ENCODE results near the gene TSFM.

The TSFM gene

GRCh38 chr12:57750561-57751431, 31.8 kb upstream of the TSFM start:
- Histone ChIP-seq H3K4me1 (ENCODE audit: control insufficient read depth, insufficient read depth, low read length) (peaks cover 25% of the 10 kb centered on the region), H3K27me3 (replicated peaks; ENCODE audit: control insufficient read depth, insufficient read depth, low read length) (peaks cover 4% of the 10 kb centered on the region)
- DNase-seq (ENCODE audit: low read depth), result no peak

GRCh38 chr12:57751432-57751787, 31.2 kb upstream of the TSFM start:
- Histone ChIP-seq H3K4me3 (ENCODE audit: low read length) (peak overlapping the region; percentile 93), H3K27me3 (replicated peaks; ENCODE audit: control insufficient read depth, insufficient read depth, low read length) (peaks cover 5% of the 10 kb centered on the region), H3K9me3 (ENCODE audit: control insufficient read depth, low read length) (no peaks in the 10 kb centered on the region), H3K36me3 (ENCODE audit: control insufficient read depth, insufficient read depth, low read length, severe bottlenecking) (peaks cover 41% of the 10 kb centered on the region), H3K4me1 (ENCODE audit: control insufficient read depth, insufficient read depth, low read length) (peaks cover 22% of the 10 kb centered on the region), H3K9ac (ENCODE audit: low read length) (peak overlapping the region; percentile 92)
- DNase-seq (ENCODE audit: low read depth), result no peak

More at GRCh38 chr12:57750561-57751431, 31.8 kb upstream of the TSFM start:
- Histone ChIP-seq H3K4me3 (ENCODE audit: low read length) (peak overlapping the region; percentile 93), H3K9ac (ENCODE audit: low read length) (peak overlapping the region; percentile 92), H3K36me3 (ENCODE audit: control insufficient read depth, insufficient read depth, low read length, severe bottlenecking) (peaks cover 45% of the 10 kb centered on the region), H3K9me3 (ENCODE audit: control insufficient read depth, low read length) (no peaks in the 10 kb centered on the region)

GRCh38 chr12:57751788-57752667, 30.6 kb upstream of the TSFM start, which contains the start of gene CDK4:
Gene CDK4, minus strand, starts transcription at chr12:57752310. Its CDS starts 593 bp downstream, at chr12:57751717.
- peaks cover 11% of the 10 kb centered on the region for H3K27me3 ChIP-seq (replicated peaks; ENCODE audit: control insufficient read depth, insufficient read depth, low read length)
- H3K9ac ChIP-seq (ENCODE audit: low read length), result peak within 1 kb of the TSS; percentile 92
- H3K9me3 ChIP-seq (ENCODE audit: control insufficient read depth, low read length), result no peaks in the 10 kb centered on the region
- DNase-seq (ENCODE audit: low read depth), result peak; percentile 99
- peaks cover 20% of the 10 kb centered on the region for H3K4me1 ChIP-seq (ENCODE audit: control insufficient read depth, insufficient read depth, low read length)
- peaks cover 35% of the 10 kb centered on the region for H3K36me3 ChIP-seq (ENCODE audit: control insufficient read depth, insufficient read depth, low read length, severe bottlenecking)
- peak within 1 kb of the TSS; percentile 93 for H3K4me3 ChIP-seq (ENCODE audit: low read length)

DNA sequence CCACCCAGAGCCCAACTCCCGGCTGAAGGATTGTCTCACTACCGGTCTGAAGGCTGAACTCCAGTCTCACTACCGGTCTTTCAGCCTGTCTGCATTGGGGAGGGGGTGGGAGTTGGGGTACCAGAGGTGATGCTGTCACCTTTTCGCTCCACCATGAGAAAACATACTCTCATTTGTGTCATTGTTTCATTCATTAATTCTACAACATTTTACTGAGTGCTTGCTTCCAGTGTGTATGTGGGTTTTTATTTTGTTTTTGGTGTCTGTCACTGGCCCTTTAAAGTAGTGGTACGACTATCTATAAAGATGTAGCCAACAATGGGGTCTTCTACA, 30.0 kb upstream of the TSFM start:
- H3K9me3 ChIP-seq (ENCODE audit: control insufficient read depth, low read length), result no peaks in the 10 kb centered on the region
- no peak for DNase-seq (ENCODE audit: low read depth)
- peaks cover 11% of the 10 kb centered on the region for H3K27me3 ChIP-seq (replicated peaks; ENCODE audit: control insufficient read depth, insufficient read depth, low read length)
- peak overlapping the region; percentile 93 for H3K4me3 ChIP-seq (ENCODE audit: low read length)
- peaks cover 20% of the 10 kb centered on the region for H3K4me1 ChIP-seq (ENCODE audit: control insufficient read depth, insufficient read depth, low read length)
- H3K9ac ChIP-seq (ENCODE audit: low read length), result peak overlapping the region; percentile 61
- peaks cover 29% of the 10 kb centered on the region for H3K36me3 ChIP-seq (ENCODE audit: control insufficient read depth, insufficient read depth, low read length, severe bottlenecking)

GRCh38 chr12:57753756-57754337, 28.7 kb upstream of the TSFM start:
- Histone ChIP-seq H3K4me1 (ENCODE audit: control insufficient read depth, insufficient read depth, low read length) (peaks cover 20% of the 10 kb centered on the region), H3K4me3 (ENCODE audit: low read length) (no peak overlapping the region), H3K9me3 (ENCODE audit: control insufficient read depth, low read length) (no peaks in the 10 kb centered on the region), H3K27me3 (replicated peaks; ENCODE audit: control insufficient read depth, insufficient read depth, low read length) (peaks cover 11% of the 10 kb centered on the region), H3K36me3 (ENCODE audit: control insufficient read depth, insufficient read depth, low read length, severe bottlenecking) (peaks cover 17% of the 10 kb centered on the region), H3K9ac (ENCODE audit: low read length) (no peak overlapping the region)
- DNase-seq (ENCODE audit: low read depth), result no peak

DNA sequence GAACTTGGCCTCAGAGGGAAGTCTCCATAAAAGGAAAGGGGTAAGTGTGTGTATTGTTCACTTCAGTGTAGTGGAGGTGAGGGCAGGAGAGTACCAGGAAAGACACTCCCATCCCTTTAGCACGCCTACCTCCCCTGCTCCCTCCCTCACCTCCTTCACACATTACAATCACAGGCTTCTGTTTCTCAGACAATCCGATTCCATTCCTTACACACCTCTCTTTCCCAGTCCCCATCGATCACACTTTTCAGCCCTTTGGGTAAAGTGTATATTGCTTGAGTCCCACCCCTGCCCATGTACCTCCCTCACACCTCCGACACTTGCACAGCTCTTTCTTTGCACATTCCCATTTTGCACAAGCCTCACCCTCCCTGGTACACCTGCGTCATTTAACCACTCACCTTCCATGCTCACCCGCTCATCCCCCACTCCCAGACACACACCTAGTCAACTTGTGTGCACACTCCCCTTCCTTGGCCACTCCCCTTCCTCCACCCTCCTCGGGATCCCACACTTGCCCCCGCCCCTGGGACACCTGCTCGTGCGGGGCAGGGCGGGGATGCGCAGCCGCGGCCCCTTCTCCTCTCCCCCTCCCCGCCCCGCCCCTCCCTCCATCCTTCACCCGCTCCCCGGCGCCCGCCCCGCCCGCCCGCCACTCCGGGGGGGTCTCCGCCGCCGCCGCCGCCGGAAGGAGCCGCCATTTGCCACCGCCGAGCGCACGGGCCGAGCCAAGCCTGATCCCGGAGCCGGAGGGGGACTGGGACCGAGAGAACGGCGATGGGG, 28.0 kb upstream of the TSFM start, which contains the start of gene MARCHF9:
Gene MARCHF9 (plus strand): TSS at position 693 of the 783 bp plus-strand sequence. CDS start 426 bp downstream, outside the sequence.
- Histone ChIP-seq H3K4me1 (ENCODE audit: control insufficient read depth, insufficient read depth, low read length) (peaks cover 20% of the 10 kb centered on the region), H3K4me3 (ENCODE audit: low read length) (peak within 1 kb of the TSS; percentile 69), H3K36me3 (ENCODE audit: control insufficient read depth, insufficient read depth, low read length, severe bottlenecking) (peaks cover 10% of the 10 kb centered on the region), H3K9me3 (ENCODE audit: control insufficient read depth, low read length) (no peaks in the 10 kb centered on the region), H3K27me3 (replicated peaks; ENCODE audit: control insufficient read depth, insufficient read depth, low read length) (peaks cover 11% of the 10 kb centered on the region), H3K9ac (ENCODE audit: low read length) (no peak within 1 kb of the TSS)
- DNase-seq (ENCODE audit: low read depth), result peak; percentile 47

- peaks cover 11% of the 10 kb centered on the region for H3K27me3 ChIP-seq (replicated peaks; ENCODE audit: control insufficient read depth, insufficient read depth, low read length)
- no peaks in the 10 kb centered on the region for H3K9me3 ChIP-seq (ENCODE audit: control insufficient read depth, low read length)
- H3K9ac ChIP-seq (ENCODE audit: low read length), result no peak overlapping the region
- peaks cover 8% of the 10 kb centered on the region for H3K36me3 ChIP-seq (ENCODE audit: control insufficient read depth, insufficient read depth, low read length, severe bottlenecking)
- H3K4me1 ChIP-seq (ENCODE audit: control insufficient read depth, insufficient read depth, low read length), result peaks cover 20% of the 10 kb centered on the region
- no peak for DNase-seq (ENCODE audit: low read depth)
- no peak overlapping the region for H3K4me3 ChIP-seq (ENCODE audit: low read length)
These were observed 27.5 kb upstream of the TSFM start for GRCh38 chr12:57755194-57755453.

DNA sequence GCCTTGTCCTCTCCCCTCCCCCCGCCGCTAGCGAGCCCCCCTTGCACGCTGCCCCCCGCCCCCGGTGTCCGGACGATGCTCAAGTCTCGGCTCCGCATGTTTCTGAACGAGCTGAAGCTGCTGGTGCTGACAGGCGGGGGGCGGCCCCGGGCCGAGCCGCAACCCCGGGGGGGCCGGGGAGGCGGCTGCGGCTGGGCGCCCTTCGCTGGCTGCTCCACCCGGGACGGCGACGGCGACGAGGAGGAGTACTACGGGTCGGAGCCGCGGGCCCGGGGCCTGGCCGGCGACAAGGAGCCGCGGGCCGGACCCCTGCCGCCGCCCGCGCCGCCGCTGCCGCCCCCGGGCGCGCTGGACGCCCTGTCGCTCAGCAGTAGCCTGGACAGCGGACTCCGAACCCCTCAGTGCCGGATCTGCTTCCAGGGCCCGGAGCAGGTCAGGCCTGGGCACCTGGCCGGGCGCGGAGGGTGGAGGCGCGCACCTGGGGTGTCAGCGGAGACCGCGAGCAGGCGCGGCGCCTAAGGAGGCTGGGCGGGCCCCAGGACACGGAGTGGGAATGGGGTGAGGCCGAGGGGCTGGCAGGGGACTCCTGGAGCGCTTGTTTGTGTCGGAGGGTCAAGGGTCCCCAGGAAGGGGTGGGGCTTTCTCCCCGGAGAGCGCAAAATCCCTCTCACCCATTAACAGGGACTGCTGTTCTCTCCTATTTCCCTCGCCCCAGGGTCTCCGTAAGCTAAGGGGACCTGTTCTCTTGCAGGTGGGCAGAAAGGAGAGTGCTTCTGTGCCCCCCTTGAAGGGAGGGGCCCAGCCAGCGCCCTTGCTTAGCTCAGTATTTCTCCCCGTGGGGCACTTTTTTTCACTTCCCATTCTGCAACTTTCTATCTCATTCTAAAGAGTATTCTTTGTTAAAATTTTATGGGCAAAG, 26.9 kb upstream of the TSFM start:
- peaks cover 2% of the 10 kb centered on the region for H3K36me3 ChIP-seq (ENCODE audit: control insufficient read depth, insufficient read depth, low read length, severe bottlenecking)
- H3K4me1 ChIP-seq (ENCODE audit: control insufficient read depth, insufficient read depth, low read length), result peaks cover 17% of the 10 kb centered on the region
- peak; percentile 53 for DNase-seq (ENCODE audit: low read depth)
- H3K4me3 ChIP-seq (ENCODE audit: low read length), result peak overlapping the region; percentile 67
- no peak overlapping the region for H3K9ac ChIP-seq (ENCODE audit: low read length)
- peaks cover 11% of the 10 kb centered on the region for H3K27me3 ChIP-seq (replicated peaks; ENCODE audit: control insufficient read depth, insufficient read depth, low read length)
- no peaks in the 10 kb centered on the region for H3K9me3 ChIP-seq (ENCODE audit: control insufficient read depth, low read length)

- no peaks in the 10 kb centered on the region for H3K36me3 ChIP-seq (ENCODE audit: control insufficient read depth, insufficient read depth, low read length, severe bottlenecking)
- peaks cover 13% of the 10 kb centered on the region for H3K27me3 ChIP-seq (replicated peaks; ENCODE audit: control insufficient read depth, insufficient read depth, low read length)
- peaks cover 9% of the 10 kb centered on the region for H3K4me1 ChIP-seq (ENCODE audit: control insufficient read depth, insufficient read depth, low read length)
- DNase-seq (ENCODE audit: low read depth), result no peak
- H3K9ac ChIP-seq (ENCODE audit: low read length), result no peak overlapping the region
- H3K4me3 ChIP-seq (ENCODE audit: low read length), result no peak overlapping the region
- no peaks in the 10 kb centered on the region for H3K9me3 ChIP-seq (ENCODE audit: control insufficient read depth, low read length)
These were observed 25.9 kb upstream of the TSFM start for GRCh38 chr12:57756406-57757341.

Measured in adipocyte (in vitro differentiated cells).